ENCODE measurements around the gene SYNJ2. TPM values are rescaled to one million over a fixed set of nuclear protein-coding genes. Genes with fewer than 3 reads are reported as not detected.

SYNJ2 gene
- total RNA-seq, 1 experiment from 2014 or later: 45.0 TPM

- Histone ChIP-seq H3K9me3 (no peaks in the 10 kb centered on the region), H3K27me3 (replicated peaks; ENCODE audit: control insufficient read depth, insufficient read depth, low read length) (no peaks in the 10 kb centered on the region), H3K36me3 (ENCODE audit: control insufficient read depth, insufficient read depth, low read length) (no peaks in the 10 kb centered on the region), H3K4me1 (peaks cover 8% of the 10 kb centered on the region; the same call in 1 of the 2 replicates), H3K4me3 (ENCODE audit: low read depth, low read length) (no peak overlapping the region)
- ChIA-PET POLR2A (no interaction called here), CTCF (no interaction called here)
- no peaks in the 10 kb centered on the region for H3K27me3 Mint-ChIP-seq (ENCODE audit: insufficient read depth, unreplicated experiment)
- peaks cover 45% of the 10 kb centered on the region for H3K36me3 Mint-ChIP-seq (ENCODE audit: insufficient read depth, unreplicated experiment)
- no peak overlapping the region for H3K4me3 Mint-ChIP-seq (ENCODE audit: unreplicated experiment)
- TF ChIP-seq, protein P1, sequence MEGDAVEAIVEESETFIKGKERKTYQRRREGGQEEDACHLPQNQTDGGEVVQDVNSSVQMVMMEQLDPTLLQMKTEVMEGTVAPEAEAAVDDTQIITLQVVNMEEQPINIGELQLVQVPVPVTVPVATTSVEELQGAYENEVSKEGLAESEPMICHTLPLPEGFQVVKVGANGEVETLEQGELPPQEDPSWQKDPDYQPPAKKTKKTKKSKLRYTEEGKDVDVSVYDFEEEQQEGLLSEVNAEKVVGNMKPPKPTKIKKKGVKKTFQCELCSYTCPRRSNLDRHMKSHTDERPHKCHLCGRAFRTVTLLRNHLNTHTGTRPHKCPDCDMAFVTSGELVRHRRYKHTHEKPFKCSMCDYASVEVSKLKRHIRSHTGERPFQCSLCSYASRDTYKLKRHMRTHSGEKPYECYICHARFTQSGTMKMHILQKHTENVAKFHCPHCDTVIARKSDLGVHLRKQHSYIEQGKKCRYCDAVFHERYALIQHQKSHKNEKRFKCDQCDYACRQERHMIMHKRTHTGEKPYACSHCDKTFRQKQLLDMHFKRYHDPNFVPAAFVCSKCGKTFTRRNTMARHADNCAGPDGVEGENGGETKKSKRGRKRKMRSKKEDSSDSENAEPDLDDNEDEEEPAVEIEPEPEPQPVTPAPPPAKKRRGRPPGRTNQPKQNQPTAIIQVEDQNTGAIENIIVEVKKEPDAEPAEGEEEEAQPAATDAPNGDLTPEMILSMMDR (IDR thresholded peaks at IDR 0.05; ENCODE audit: insufficient read depth in 1 of 2, low read depth in 1 of 2, low read length in 1 of 2, severe bottlenecking in 1 of 2, unreplicated experiment in 1 of 2): no peak
- intact Hi-C loops (cut with micrococcal nuclease; ENCODE audit: unreplicated experiment): no loop called here
- H3K9me3 Mint-ChIP-seq (ENCODE audit: unreplicated experiment): no peaks in the 10 kb centered on the region
- BruUV-seq (replicated peaks): no TSS peak
- peaks cover 7% of the 10 kb centered on the region for H3K4me1 Mint-ChIP-seq (ENCODE audit: low read depth, unreplicated experiment)
- H3K27ac Mint-ChIP-seq (ENCODE audit: unreplicated experiment): peak overlapping the region; percentile 33
- DNase-seq: no peak
Observed at GRCh38 chr6:158068893-158069799, 87.5 kb downstream of the SYNJ2 start.

- Histone ChIP-seq H3K4me3 (ENCODE audit: low read depth, low read length) (no peak overlapping the region), H3K4me1 (peaks cover 8% of the 10 kb centered on the region; the same call in 1 of the 2 replicates), H3K9me3 (no peaks in the 10 kb centered on the region), H3K27me3 (replicated peaks; ENCODE audit: control insufficient read depth, insufficient read depth, low read length) (no peaks in the 10 kb centered on the region), H3K36me3 (ENCODE audit: control insufficient read depth, insufficient read depth, low read length) (no peaks in the 10 kb centered on the region)
- Mint-ChIP-seq H3K36me3 (ENCODE audit: insufficient read depth, unreplicated experiment) (peaks cover 46% of the 10 kb centered on the region), H3K27ac (ENCODE audit: unreplicated experiment) (no peak overlapping the region), H3K27me3 (ENCODE audit: insufficient read depth, unreplicated experiment) (no peaks in the 10 kb centered on the region), H3K9me3 (ENCODE audit: unreplicated experiment) (no peaks in the 10 kb centered on the region), H3K4me1 (ENCODE audit: low read depth, unreplicated experiment) (peaks cover 7% of the 10 kb centered on the region), H3K4me3 (ENCODE audit: unreplicated experiment) (no peak overlapping the region)
- TF ChIP-seq, protein P1 (IDR thresholded peaks at IDR 0.05; ENCODE audit: insufficient read depth in 1 of 2, low read depth in 1 of 2, low read length in 1 of 2, severe bottlenecking in 1 of 2, unreplicated experiment in 1 of 2): no peak
- intact Hi-C loops (cut with micrococcal nuclease; ENCODE audit: unreplicated experiment): loop anchor here (5.0 kb wide), 1 partner anchor 63 kb away; no protein-coding TSS in a partner anchor
- DNase-seq: no peak
- no TSS peak for BruUV-seq (replicated peaks)
- POLR2A ChIA-PET: no interaction called here
- CTCF ChIA-PET: no interaction called here
Observed at GRCh38 chr6:158069800-158070195, 88.1 kb downstream of the SYNJ2 start.

DNA sequence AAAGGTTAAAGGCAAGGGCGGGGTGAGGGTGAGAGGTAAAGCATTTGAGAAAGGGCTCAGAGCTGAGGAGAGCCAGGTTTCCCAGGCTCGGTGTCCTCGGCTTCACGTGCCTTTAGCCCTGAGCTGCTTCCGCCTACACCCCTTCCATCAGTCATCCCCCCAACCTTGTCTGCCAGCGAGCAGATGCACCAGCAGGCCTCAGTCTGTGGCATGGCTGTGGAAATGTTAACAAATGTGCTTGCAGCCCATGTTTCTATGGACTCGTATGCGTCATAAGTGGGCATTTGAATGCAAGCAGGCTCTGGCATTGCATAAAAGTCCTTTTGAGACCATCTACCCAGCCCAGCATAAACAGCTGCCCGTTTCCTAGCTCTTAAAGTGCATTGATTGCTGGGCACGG lies 88.8 kb downstream of the SYNJ2 start:
- ChIA-PET CTCF (no interaction called here), POLR2A (no interaction called here)
- peaks cover 7% of the 10 kb centered on the region for H3K4me1 Mint-ChIP-seq (ENCODE audit: low read depth, unreplicated experiment)
- no peaks in the 10 kb centered on the region for H3K9me3 ChIP-seq
- no peaks in the 10 kb centered on the region for H3K27me3 ChIP-seq (replicated peaks; ENCODE audit: control insufficient read depth, insufficient read depth, low read length)
- DNase-seq: no peak
- BruUV-seq (replicated peaks): no TSS peak
- H3K4me3 ChIP-seq (ENCODE audit: low read depth, low read length): no peak overlapping the region
- no peak overlapping the region for H3K4me3 Mint-ChIP-seq (ENCODE audit: unreplicated experiment)
- intact Hi-C loops (cut with micrococcal nuclease; ENCODE audit: unreplicated experiment): loop anchor here (5.0 kb wide), 1 partner anchor 62 kb away; no protein-coding TSS in a partner anchor
- H3K27ac Mint-ChIP-seq (ENCODE audit: unreplicated experiment): no peak overlapping the region
- H3K27me3 Mint-ChIP-seq (ENCODE audit: insufficient read depth, unreplicated experiment): no peaks in the 10 kb centered on the region
- no peaks in the 10 kb centered on the region for H3K36me3 ChIP-seq (ENCODE audit: control insufficient read depth, insufficient read depth, low read length)
- TF ChIP-seq, protein P1 (IDR thresholded peaks at IDR 0.05; ENCODE audit: insufficient read depth in 1 of 2, low read depth in 1 of 2, low read length in 1 of 2, severe bottlenecking in 1 of 2, unreplicated experiment in 1 of 2): no peak
- H3K9me3 Mint-ChIP-seq (ENCODE audit: unreplicated experiment): no peaks in the 10 kb centered on the region
- H3K36me3 Mint-ChIP-seq (ENCODE audit: insufficient read depth, unreplicated experiment): peaks cover 50% of the 10 kb centered on the region
- H3K4me1 ChIP-seq: peaks cover 8% of the 10 kb centered on the region; the same call in 1 of the 2 replicates
